Adrenal gland (tissue), 12 donors: ENCODE results near the gene CDK5RAP2. TPM values are rescaled to one million over a fixed set of nuclear protein-coding genes. Genes with fewer than 3 reads are reported as not detected.

Experiments used
- DNase-seq, 7 donors: peaks; one replicate each; pipeline ENCODE4 v3.0.0-alpha.2; 2019 to 2020
- H3K27ac ChIP-seq, 5 donors: fragments of 200-600 bp; sonication (generic) in 4 of 5; 1 replicate in 3 of 5; 2 replicates in 2 of 5; pipeline versions ENCODE4 v1.5.1 to v1.8.0; 2016 to 2020; ENCODE audit warnings: mild to moderate bottlenecking in 1 of 5
- H3K27me3 ChIP-seq: fragments of 200-600 bp; 2 replicates; pipeline ENCODE4 v1.8.0; 2021
- H3K36me3 ChIP-seq, 2 donors: fragments of 200-600 bp; replicated peaks in 1 of 2; 1 replicate in 1 of 2; 2 replicates in 1 of 2; pipeline versions ENCODE4 v1.5.1 to v1.8.0; 2018 to 2022
- H3K4me1 ChIP-seq, 2 donors: fragments of 200-600 bp; replicated peaks in 1 of 2; 1 replicate in 1 of 2; 2 replicates in 1 of 2; pipeline versions ENCODE4 v1.5.1 to v1.8.0; 2018 to 2021
- H3K4me3 ChIP-seq, 4 donors: fragments of 200-600 bp; sonication (generic) in 3 of 4; one replicate each; pipeline ENCODE4 v1.5.1; 2016 to 2018
- H3K9me3 ChIP-seq, 3 donors: fragments of 200-600 bp; sonication (generic) in 1 of 3; replicated peaks in 1 of 3; 1 replicate in 2 of 3; 2 replicates in 1 of 3; pipeline versions ENCODE4 v1.5.1 to v1.8.0; 2016 to 2021
- POLR2A ChIP-seq, 2 donors: fragments of 450-650 bp; IDR thresholded peaks; one replicate each; pipeline ENCODE4 v1.6.1; 2017; ENCODE audit warnings: antibody characterized with exemption in 2 of 2, mild to moderate bottlenecking in 2 of 2, moderate library complexity in 1 of 2
- WGBS, 4 donors: extraction: QIAGEN DNeasy Blood & Tissue Kit in 2 of 4; methylation state at CpG; one replicate each; pipeline versions ENCODE4 v1.1.5 to v1.1.7; 2013 to 2017; 5-methylcytosine and 5-hydroxymethylcytosine counted together
- intact Hi-C, 2 donors: fragments of 100-400 bp; cut with DNase I; formaldehyde crosslinking; loops; one replicate each; pipeline versions ENCODE4 v1.14.1 to v1.15.0; 2022 to 2023
- polyA plus RNA-seq, 3 donors: library from polyadenylated mRNA; stranded (reverse); fragments of 200-250 nt in 2 of 3; fragments of 350-450 nt in 1 of 3; fragmentation: Illumina TruSeq in 1 of 3; extraction: RNeasy Lipid Tissue Mini Kit (QIAGEN cat#74804) in 1 of 3; gene quantifications; one replicate each; pipeline ENCODE4 v1.2.3, GENCODE V29; 2013 to 2014
- total RNA-seq, 9 donors: library from RNA; depleted of rRNA in 4 of 9; stranded (reverse); fragments of >200 nt in 4 of 9; fragments of 120-200 nt in 1 of 9; fragmentation: NEBNext Ultra II Directional in 1 of 9; extraction: Animal tissue kit (Norgen Biotek cat#: 25700) in 1 of 9; gene quantifications; one replicate each; pipeline versions ENCODE4 v1.1.0 to v1.2.4, GENCODE V29; 2013 to 2023
- TF ChIP-seq, protein P1 (sequence below), 6 experiments: fragments of 450-650 bp in 4 of 6; fragments of 200-600 bp in 2 of 6; sonication (generic) in 1 of 6; IDR thresholded peaks; 1 replicate in 5 of 6; 2 replicates in 1 of 6; pipeline versions ENCODE4 v1.5.1 to v1.8.0; 2016 to 2021; ENCODE audit warnings: antibody characterized with exemption in 6 of 6, mild to moderate bottlenecking in 2 of 6, moderate library complexity in 1 of 6
- donor health status: healthy with polysubstance abuse.
- donor health status: Bipolar disorder and iron deficiency.
- donor health status: DM: yes; HTN: yes; CAD: no.
- donor health status: DM: no; HTN: no; CAD: no.
- donor health status: DM: no; HTN: no; CAD: no.
- donor health status: DM: yes; HTN: yes; CAD: no.

The CDK5RAP2 gene
- total and polyA plus RNA-seq, 12 donors: 26.0 to 60.7 (median 41.9) TPM

DNA sequence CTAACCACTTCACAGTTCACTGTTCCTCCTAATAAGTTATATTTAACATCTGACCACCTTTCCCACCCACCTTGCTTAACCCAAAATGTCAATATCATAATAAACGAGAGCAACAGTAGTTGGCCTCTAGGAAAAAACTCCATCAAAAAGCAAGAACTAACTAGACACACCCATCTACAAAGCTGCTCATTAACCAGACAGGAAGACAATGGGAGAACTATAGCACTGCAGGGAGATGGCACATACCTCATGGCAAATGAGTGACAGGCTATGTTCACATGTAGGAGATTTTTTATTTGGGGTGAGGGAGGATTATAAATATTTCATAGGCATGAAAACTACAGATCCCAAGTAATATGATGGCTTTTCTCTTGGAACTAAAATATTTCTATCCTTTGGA is 23.6 kb upstream of the CDK5RAP2 start:
- 76 to 95% (median 91%) methylated on average over 1 of the region's 1 CpG for WGBS, 4 donors
- Histone ChIP-seq H3K9me3 (no peaks in the 10 kb centered on the region), H3K4me1 (no peaks in the 10 kb centered on the region), H3K27ac (no peak overlapping the region), H3K27me3 (no peaks in the 10 kb centered on the region), H3K4me3 (no peak overlapping the region), H3K36me3 (peaks cover 0 to 5% of the 10 kb centered on the region in 2 donors)
- TF ChIP-seq, protein P1, sequence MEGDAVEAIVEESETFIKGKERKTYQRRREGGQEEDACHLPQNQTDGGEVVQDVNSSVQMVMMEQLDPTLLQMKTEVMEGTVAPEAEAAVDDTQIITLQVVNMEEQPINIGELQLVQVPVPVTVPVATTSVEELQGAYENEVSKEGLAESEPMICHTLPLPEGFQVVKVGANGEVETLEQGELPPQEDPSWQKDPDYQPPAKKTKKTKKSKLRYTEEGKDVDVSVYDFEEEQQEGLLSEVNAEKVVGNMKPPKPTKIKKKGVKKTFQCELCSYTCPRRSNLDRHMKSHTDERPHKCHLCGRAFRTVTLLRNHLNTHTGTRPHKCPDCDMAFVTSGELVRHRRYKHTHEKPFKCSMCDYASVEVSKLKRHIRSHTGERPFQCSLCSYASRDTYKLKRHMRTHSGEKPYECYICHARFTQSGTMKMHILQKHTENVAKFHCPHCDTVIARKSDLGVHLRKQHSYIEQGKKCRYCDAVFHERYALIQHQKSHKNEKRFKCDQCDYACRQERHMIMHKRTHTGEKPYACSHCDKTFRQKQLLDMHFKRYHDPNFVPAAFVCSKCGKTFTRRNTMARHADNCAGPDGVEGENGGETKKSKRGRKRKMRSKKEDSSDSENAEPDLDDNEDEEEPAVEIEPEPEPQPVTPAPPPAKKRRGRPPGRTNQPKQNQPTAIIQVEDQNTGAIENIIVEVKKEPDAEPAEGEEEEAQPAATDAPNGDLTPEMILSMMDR (IDR thresholded peaks at IDR 0.05): no peak
- no peak for TF ChIP-seq POLR2A (IDR thresholded peaks at IDR 0.05)
- no peak for DNase-seq
- intact Hi-C loops: no loop called here

DNA sequence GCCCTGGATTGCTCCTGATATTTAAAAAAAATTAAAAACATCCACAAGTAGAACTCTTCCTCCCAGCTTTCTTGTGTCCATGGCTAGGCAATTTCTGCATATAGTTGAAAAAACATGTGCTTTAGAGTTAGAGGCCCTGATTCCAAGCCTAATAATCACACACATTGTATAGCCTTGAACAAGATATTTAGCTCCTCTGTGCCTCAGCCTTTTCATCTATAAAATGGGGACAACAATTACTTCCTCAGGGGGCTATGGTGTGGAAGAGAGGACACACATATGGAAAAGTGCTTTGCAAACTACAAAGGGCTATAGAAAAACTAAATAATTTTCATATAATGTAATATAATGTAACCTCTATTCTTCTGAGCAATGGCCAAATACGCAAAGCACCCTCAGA is 23.0 kb upstream of the CDK5RAP2 start:
- Histone ChIP-seq H3K27me3 (no peaks in the 10 kb centered on the region), H3K27ac (no peak overlapping the region), H3K9me3 (no peaks in the 10 kb centered on the region), H3K36me3 (peaks cover 0 to 5% of the 10 kb centered on the region in 2 donors), H3K4me1 (no peaks in the 10 kb centered on the region), H3K4me3 (no peak overlapping the region)
- no peak for TF ChIP-seq POLR2A (IDR thresholded peaks at IDR 0.05)
- TF ChIP-seq, protein P1 (IDR thresholded peaks at IDR 0.05): no peak
- intact Hi-C loops: no loop called here
- no peak for DNase-seq
- 95 to 100% (median 99%) methylated on average over 1 of the region's 1 CpG for WGBS, 4 donors

DNA sequence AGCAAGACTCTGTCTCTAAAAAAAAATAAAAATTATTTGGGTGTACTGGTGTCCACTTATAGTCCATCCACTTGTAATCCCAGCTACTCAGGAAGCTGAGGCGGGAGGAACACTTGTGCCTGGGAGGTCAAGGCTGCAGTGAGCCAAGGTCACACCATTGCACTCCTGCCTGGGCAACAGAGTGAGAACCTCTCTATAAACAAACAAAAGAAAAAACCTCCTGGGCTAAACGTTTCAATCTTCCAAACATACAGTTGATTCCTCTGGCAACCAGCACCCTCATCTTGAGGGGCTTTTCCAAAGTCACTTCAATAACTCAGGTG is 13.9 kb upstream of the CDK5RAP2 start:
- no peak overlapping the region for H3K27ac ChIP-seq
- 26 to 36% (median 31%) methylated on average over 2 of the region's 2 CpGs for WGBS, 4 donors
- no peaks in the 10 kb centered on the region for H3K27me3 ChIP-seq
- intact Hi-C loops: no loop called here
- no peak for DNase-seq
- no peak overlapping the region for H3K4me3 ChIP-seq
- H3K36me3 ChIP-seq: no peaks in the 10 kb centered on the region
- H3K9me3 ChIP-seq: no peaks in the 10 kb centered on the region
- no peaks in the 10 kb centered on the region for H3K4me1 ChIP-seq
- no peak for TF ChIP-seq POLR2A (IDR thresholded peaks at IDR 0.05)
- TF ChIP-seq, protein P1 (IDR thresholded peaks at IDR 0.05): no peak

DNA sequence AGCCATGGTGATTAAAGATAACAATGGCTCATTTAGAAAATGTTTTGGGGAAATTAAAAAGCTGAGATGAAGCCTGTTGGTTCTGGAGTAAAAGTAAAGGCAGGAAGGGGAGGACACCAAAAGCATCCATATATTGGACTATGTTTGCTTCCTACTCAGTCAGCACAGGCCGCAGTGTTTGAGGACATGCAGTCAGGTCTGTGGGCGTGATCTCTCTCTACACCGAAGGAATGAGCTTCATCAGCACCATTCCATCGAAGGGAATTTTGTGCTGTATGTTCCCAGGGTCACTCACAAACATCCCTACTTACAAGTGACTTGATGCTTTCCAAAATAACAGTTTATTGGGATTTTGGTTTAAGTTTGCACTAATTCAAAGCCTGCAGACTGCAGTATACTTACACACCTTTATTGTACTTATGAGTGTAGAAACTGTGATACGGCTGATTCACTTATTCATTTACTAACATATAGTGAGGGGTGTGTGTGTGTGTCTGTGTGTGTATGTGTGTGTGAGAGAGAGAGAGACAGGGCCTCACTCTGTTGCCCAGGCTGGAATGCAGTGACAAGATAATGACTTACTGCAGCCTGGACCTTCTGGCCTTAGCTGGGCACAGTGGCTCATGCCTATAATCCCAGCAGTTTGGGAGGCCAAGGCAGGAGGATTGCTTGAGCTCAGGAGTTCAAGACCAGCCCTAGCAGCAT is 13.4 kb upstream of the CDK5RAP2 start:
- 82 to 88% (median 85%) methylated on average over 5 of the region's 5 CpGs for WGBS, 4 donors
- no peak overlapping the region for H3K4me3 ChIP-seq
- TF ChIP-seq, protein P1 (IDR thresholded peaks at IDR 0.05): no peak
- no peak for TF ChIP-seq POLR2A (IDR thresholded peaks at IDR 0.05)
- intact Hi-C loops: no loop called here
- peak in 1 of 7 donors; percentile 30 for DNase-seq
- H3K27me3 ChIP-seq: no peaks in the 10 kb centered on the region
- H3K9me3 ChIP-seq: no peaks in the 10 kb centered on the region
- no peaks in the 10 kb centered on the region for H3K36me3 ChIP-seq
- no peaks in the 10 kb centered on the region for H3K4me1 ChIP-seq
- H3K27ac ChIP-seq: no peak overlapping the region
